ENCODE measurements around the gene ZACN.
"Not testable (repeated sequence)": the region's sequence is repeated elsewhere in the genome, so short reads cannot be mapped to it uniquely, and the experiment has no call there.

Gene ZACN

DNA sequence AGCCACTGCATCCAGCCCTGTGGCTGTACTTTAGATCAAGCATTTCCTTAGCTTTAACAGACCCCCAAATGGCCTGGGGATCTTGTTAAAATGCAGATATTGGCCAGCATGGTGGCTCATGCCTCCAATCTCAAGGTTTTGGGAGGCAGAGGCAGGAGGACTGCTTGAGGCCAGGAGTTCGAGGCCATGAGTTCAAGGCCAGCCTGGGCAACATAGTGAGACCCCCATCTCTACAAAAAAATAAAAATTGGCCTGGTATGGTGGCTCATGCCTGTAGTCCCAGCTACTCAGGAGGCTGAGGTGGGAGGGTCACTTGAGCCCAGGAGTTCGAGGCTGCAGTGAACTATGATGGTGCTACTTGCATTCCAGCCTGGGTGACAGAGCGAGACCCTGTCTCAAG is 36.1 kb upstream of the ZACN start:
- H3K4me1 ChIP-seq (ENCODE audit: control insufficient read depth, insufficient read depth, low read length, poor library complexity, severe bottlenecking); H3K27ac ChIP-seq (ENCODE audit: insufficient read depth, low read length, poor library complexity, severe bottlenecking); H3K27me3 ChIP-seq (replicated peaks; ENCODE audit: control insufficient read depth, insufficient read depth, low read length, poor library complexity, severe bottlenecking); H3K4me3 ChIP-seq (ENCODE audit: insufficient read depth, low read depth, low read length, poor library complexity, severe bottlenecking); DNase-seq; H3K9me3 ChIP-seq (ENCODE audit: control insufficient read depth, low read length): not testable (repeated sequence)
- H3K36me3 ChIP-seq (ENCODE audit: control insufficient read depth, insufficient read depth, low read length): peaks cover 91% of the 10 kb centered on the region

DNA sequence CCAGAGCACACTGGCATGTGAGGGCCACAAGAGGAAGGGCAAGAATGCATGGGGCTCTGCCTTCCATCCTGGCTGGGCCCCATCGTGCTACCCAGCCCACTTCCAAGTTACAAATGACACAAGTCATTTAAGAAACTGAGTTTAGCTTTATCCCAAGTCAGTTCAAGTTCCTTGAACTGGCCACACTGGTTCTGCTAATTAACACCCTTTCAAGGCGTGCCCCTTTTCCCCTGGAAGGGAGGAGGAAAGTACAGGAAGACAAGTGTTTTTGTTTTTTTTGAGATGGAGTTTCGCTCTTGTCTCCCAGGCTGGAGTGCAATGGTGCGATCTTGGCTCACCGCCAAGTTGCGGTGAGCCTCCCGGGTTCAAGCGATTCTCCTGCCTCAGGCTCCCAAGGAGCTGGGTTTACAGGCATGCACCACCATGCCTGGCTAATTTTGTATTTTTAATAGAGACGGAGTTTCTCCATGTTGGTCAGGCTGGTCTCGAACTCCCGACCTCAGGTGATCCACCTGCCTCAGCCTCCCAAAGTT is 34.4 kb upstream of the ZACN start:
- H3K4me1 ChIP-seq (ENCODE audit: control insufficient read depth, insufficient read depth, low read length, poor library complexity, severe bottlenecking); H3K27me3 ChIP-seq (replicated peaks; ENCODE audit: control insufficient read depth, insufficient read depth, low read length, poor library complexity, severe bottlenecking); H3K9me3 ChIP-seq (ENCODE audit: control insufficient read depth, low read length); DNase-seq; H3K4me3 ChIP-seq (ENCODE audit: insufficient read depth, low read depth, low read length, poor library complexity, severe bottlenecking); H3K27ac ChIP-seq (ENCODE audit: insufficient read depth, low read length, poor library complexity, severe bottlenecking): not testable (repeated sequence)
- peaks cover 91% of the 10 kb centered on the region for H3K36me3 ChIP-seq (ENCODE audit: control insufficient read depth, insufficient read depth, low read length)

DNA sequence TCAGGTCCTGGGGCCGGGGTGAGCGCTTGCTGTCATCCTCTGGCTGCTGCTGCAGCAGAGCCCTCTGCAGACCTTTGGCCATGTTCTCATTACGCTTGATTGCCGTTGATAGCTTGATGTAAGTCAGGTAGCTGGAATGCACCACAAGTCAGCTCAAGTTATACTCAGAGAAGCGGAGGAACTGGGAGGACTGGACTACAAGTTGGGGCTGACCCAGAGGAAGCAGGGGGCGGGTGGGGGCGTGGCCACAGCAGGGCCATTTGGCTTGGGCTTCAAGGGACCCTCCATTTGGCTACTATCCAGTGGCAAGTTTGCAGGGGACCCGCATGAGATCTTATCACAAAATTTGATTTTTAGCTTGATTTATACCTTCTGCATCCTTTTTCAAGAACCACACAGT is 32.9 kb upstream of the ZACN start:
- DNase-seq: no peak
- Histone ChIP-seq H3K27ac (ENCODE audit: insufficient read depth, low read length, poor library complexity, severe bottlenecking) (no peak overlapping the region), H3K36me3 (ENCODE audit: control insufficient read depth, insufficient read depth, low read length) (peaks cover 89% of the 10 kb centered on the region), H3K4me3 (ENCODE audit: insufficient read depth, low read depth, low read length, poor library complexity, severe bottlenecking) (no peak overlapping the region), H3K27me3 (replicated peaks; ENCODE audit: control insufficient read depth, insufficient read depth, low read length, poor library complexity, severe bottlenecking) (no peaks in the 10 kb centered on the region), H3K9me3 (ENCODE audit: control insufficient read depth, low read length) (no peaks in the 10 kb centered on the region), H3K4me1 (ENCODE audit: control insufficient read depth, insufficient read depth, low read length, poor library complexity, severe bottlenecking) (no peaks in the 10 kb centered on the region)

DNA sequence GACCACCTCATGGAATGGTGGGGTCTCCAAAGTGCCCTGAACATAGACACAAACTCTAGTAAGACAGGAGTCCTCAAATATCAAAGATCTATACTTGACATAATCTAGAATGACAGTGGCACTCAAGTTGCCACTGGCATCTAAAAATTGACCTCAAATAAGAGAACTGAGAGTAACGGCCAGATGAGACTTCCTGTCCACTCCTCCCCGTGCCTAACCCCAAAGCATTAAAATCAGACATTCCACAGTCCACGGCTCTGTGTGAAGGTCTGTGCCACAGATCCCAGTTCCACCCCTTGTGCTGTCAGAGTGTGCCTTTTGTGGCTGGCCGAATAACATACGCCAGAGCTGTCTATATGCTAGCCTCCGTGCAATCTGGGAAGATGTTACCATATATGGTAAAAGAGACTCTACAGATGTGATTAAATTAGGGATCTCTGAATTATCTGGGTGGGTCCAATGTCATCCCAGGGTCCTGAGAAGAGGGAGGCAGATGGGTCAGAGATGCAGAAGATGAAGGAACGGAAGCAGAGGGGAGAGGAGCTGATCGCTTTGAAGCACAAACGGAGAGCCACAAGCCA is 30.9 kb upstream of the ZACN start:
- no peaks in the 10 kb centered on the region for H3K27me3 ChIP-seq (replicated peaks; ENCODE audit: control insufficient read depth, insufficient read depth, low read length, poor library complexity, severe bottlenecking)
- DNase-seq: no peak
- no peaks in the 10 kb centered on the region for H3K9me3 ChIP-seq (ENCODE audit: control insufficient read depth, low read length)
- peaks cover 82% of the 10 kb centered on the region for H3K36me3 ChIP-seq (ENCODE audit: control insufficient read depth, insufficient read depth, low read length)
- H3K27ac ChIP-seq (ENCODE audit: insufficient read depth, low read length, poor library complexity, severe bottlenecking): no peak overlapping the region
- no peak overlapping the region for H3K4me3 ChIP-seq (ENCODE audit: insufficient read depth, low read depth, low read length, poor library complexity, severe bottlenecking)
- no peaks in the 10 kb centered on the region for H3K4me1 ChIP-seq (ENCODE audit: control insufficient read depth, insufficient read depth, low read length, poor library complexity, severe bottlenecking)

DNA sequence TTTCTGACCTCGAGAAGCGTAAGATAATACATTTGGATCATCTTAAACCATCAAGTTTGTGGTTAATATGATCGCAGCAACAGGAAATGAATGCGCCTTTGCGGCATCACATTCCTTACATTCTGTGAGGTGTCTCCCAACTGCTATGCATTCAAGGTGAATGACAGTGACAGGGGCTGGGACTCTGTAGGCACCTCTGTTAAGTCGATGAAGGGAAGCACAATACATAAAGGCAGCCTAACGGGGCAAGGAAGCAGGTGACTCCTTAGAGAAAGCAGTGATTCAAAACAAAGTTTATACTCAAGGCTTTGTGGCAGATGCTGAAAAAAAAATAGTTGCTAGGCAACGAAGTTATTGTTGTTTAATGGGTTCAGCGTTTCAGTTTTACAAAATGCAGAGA is 30.3 kb upstream of the ZACN start:
- Histone ChIP-seq H3K4me1 (ENCODE audit: control insufficient read depth, insufficient read depth, low read length, poor library complexity, severe bottlenecking) (no peaks in the 10 kb centered on the region), H3K27me3 (replicated peaks; ENCODE audit: control insufficient read depth, insufficient read depth, low read length, poor library complexity, severe bottlenecking) (no peaks in the 10 kb centered on the region), H3K36me3 (ENCODE audit: control insufficient read depth, insufficient read depth, low read length) (peaks cover 81% of the 10 kb centered on the region), H3K9me3 (ENCODE audit: control insufficient read depth, low read length) (no peaks in the 10 kb centered on the region), H3K4me3 (ENCODE audit: insufficient read depth, low read depth, low read length, poor library complexity, severe bottlenecking) (no peak overlapping the region), H3K27ac (ENCODE audit: insufficient read depth, low read length, poor library complexity, severe bottlenecking) (no peak overlapping the region)
- no peak for DNase-seq

DNA sequence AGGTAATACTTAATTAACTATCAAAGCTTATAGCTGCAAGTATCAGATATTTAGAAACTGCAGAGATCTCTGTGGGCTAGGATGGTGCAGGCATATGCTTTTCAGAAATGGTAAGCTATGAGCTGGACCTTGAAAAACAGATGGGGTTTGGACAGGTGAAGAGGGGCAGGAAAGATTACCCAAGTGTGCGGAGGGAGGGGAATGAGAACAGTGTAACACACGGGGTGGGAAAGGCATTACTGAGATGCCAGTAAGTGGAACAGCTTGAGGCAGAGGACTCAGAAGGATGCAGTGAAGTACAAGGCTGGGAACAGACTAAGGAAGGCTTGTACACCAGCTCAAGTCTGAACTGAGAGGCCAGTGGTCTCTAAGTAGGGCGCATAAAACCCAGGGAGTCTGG is 29.7 kb upstream of the ZACN start:
- Histone ChIP-seq H3K9me3 (ENCODE audit: control insufficient read depth, low read length) (no peaks in the 10 kb centered on the region), H3K4me1 (ENCODE audit: control insufficient read depth, insufficient read depth, low read length, poor library complexity, severe bottlenecking) (no peaks in the 10 kb centered on the region), H3K36me3 (ENCODE audit: control insufficient read depth, insufficient read depth, low read length) (peaks cover 80% of the 10 kb centered on the region), H3K27ac (ENCODE audit: insufficient read depth, low read length, poor library complexity, severe bottlenecking) (no peak overlapping the region), H3K27me3 (replicated peaks; ENCODE audit: control insufficient read depth, insufficient read depth, low read length, poor library complexity, severe bottlenecking) (no peaks in the 10 kb centered on the region), H3K4me3 (ENCODE audit: insufficient read depth, low read depth, low read length, poor library complexity, severe bottlenecking) (no peak overlapping the region)
- DNase-seq: no peak

DNA sequence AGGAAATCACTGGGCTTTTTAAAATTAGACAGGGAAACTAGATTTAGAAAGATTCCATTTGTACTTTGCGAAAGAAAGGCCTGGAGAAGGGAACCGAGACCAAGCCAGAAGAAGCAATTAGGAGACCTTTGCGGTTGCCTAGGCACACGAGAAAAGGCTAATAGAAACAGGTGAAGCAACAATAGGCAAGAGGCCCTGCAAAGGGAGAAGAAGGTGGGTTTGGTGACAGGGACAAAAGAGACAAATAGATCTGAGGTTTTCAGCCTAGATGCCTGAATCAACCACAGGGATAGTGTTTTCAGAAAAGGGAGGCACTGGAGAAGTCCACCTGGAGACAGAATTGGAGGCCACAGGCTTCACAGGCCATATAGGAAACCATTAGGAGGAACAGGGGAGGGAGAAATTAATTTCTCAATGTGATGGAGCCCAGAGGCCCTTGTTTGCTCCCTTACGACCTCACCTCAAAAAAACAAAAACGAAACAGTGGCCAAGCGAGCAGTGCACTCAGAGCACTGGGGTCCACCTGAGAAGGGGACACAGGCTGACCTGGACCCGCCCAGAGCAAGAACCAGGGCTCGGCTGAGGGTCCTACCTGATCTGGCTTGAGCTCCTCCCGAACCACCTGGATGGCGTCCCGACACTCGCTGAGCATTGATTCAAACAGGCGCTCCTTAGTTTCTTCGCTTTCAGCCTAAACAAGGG is 29.0 kb upstream of the ZACN start:
- H3K36me3 ChIP-seq (ENCODE audit: control insufficient read depth, insufficient read depth, low read length): peaks cover 74% of the 10 kb centered on the region
- no peak for DNase-seq

DNA sequence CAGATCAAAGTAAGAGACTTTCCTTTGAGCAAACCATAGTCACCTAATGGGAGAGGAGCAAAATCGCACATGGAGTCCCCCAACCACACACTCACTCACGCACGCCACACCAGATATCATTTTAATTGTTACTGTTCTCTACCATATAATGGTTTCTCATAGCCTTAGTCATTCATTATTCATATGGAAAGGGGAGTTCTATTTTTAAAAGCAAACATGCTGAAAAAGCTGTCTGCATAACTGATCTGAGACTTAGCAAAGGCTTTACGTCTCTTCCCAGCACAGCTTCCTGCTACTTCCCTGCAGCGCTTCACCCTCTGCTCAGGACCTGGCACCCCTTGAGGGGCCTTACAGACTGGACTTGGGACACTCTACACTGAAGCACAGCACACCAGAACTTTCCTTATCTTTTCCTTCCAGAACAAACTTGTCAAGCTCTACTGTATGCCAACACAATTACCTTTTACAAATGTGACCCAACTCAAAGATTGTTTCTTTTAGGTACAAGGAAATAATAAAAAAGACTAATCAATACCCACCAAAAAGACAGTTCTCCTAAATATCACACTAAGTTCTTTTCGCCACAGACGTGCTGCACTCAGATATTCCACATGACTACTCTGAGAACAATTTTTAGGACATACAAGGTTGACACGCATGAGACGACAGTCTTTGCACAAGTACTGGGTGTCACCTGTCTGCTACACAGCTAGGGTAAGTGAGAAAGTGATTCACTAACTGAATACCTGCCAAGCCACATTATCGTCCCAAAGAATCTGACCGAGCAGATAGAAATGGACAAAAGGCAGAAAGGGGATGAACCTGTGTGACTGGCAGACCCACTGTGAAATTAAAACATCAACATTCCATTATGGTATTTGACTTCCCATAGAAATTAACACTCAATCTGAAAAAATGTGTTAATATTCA is 28.2 kb upstream of the ZACN start:
- peaks cover 73% of the 10 kb centered on the region for H3K36me3 ChIP-seq (ENCODE audit: control insufficient read depth, insufficient read depth, low read length)
- DNase-seq: no peak
- no peak overlapping the region for H3K27ac ChIP-seq (ENCODE audit: insufficient read depth, low read length, poor library complexity, severe bottlenecking)

More for the DNA sequence above, 29.0 kb upstream of the ZACN start:
- H3K4me3 ChIP-seq (ENCODE audit: insufficient read depth, low read depth, low read length, poor library complexity, severe bottlenecking): no peak overlapping the region
- no peaks in the 10 kb centered on the region for H3K27me3 ChIP-seq (replicated peaks; ENCODE audit: control insufficient read depth, insufficient read depth, low read length, poor library complexity, severe bottlenecking)
- H3K9me3 ChIP-seq (ENCODE audit: control insufficient read depth, low read length): no peaks in the 10 kb centered on the region
- H3K4me1 ChIP-seq (ENCODE audit: control insufficient read depth, insufficient read depth, low read length, poor library complexity, severe bottlenecking): no peaks in the 10 kb centered on the region
- peak overlapping the region; percentile 7 for H3K27ac ChIP-seq (ENCODE audit: insufficient read depth, low read length, poor library complexity, severe bottlenecking)

DNA sequence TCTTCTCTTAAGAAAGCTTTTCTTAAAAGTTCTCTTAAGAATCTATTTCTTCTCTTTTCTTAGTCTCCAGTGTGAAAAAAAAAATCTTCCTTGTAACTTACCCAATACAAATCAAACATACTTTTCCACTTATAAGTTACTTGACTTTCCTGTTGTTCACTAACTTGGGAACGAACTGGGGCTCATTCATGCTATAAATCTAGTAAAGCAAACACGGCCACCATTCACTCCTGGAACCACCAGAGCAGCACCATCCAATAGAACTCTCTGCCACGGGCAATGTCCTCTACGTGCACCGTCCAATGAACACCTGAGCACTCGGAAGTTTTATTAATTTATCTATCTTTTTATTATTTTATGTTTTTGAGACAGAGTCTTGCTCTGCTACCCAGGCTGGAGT is 27.4 kb upstream of the ZACN start:
- H3K9me3 ChIP-seq (ENCODE audit: control insufficient read depth, low read length): no peaks in the 10 kb centered on the region
- H3K27me3 ChIP-seq (replicated peaks; ENCODE audit: control insufficient read depth, insufficient read depth, low read length, poor library complexity, severe bottlenecking): no peaks in the 10 kb centered on the region
- H3K4me3 ChIP-seq (ENCODE audit: insufficient read depth, low read depth, low read length, poor library complexity, severe bottlenecking): no peak overlapping the region
- no peaks in the 10 kb centered on the region for H3K4me1 ChIP-seq (ENCODE audit: control insufficient read depth, insufficient read depth, low read length, poor library complexity, severe bottlenecking)
- H3K36me3 ChIP-seq (ENCODE audit: control insufficient read depth, insufficient read depth, low read length): peaks cover 74% of the 10 kb centered on the region
- no peak overlapping the region for H3K27ac ChIP-seq (ENCODE audit: insufficient read depth, low read length, poor library complexity, severe bottlenecking)
- DNase-seq: no peak

More for the DNA sequence above, 28.2 kb upstream of the ZACN start:
- Histone ChIP-seq H3K4me3 (ENCODE audit: insufficient read depth, low read depth, low read length, poor library complexity, severe bottlenecking) (no peak overlapping the region), H3K9me3 (ENCODE audit: control insufficient read depth, low read length) (no peaks in the 10 kb centered on the region), H3K4me1 (ENCODE audit: control insufficient read depth, insufficient read depth, low read length, poor library complexity, severe bottlenecking) (no peaks in the 10 kb centered on the region), H3K27me3 (replicated peaks; ENCODE audit: control insufficient read depth, insufficient read depth, low read length, poor library complexity, severe bottlenecking) (no peaks in the 10 kb centered on the region)
